ENCODE results near the gene NXPH4. TPM values are rescaled to one million over a fixed set of nuclear protein-coding genes. Genes with fewer than 3 reads are reported as not detected.

The NXPH4 gene
- not detected for total RNA-seq (ENCODE audit: unreplicated experiment)
- long read RNA-seq = 0 reads

GRCh38 chr12:57216014-57216911 is at the start of gene NXPH4:
TSS of gene NXPH4 (plus strand) at chr12:57216794. CDS start at chr12:57216970, 176 bp downstream.
- peak within 1 kb of the TSS; percentile 29 for H3K4me3 Mint-ChIP-seq (ENCODE audit: unreplicated experiment)
- no peak for DNase-seq (ENCODE audit: low spot score)
- H3K27ac Mint-ChIP-seq (ENCODE audit: unreplicated experiment) = peak within 1 kb of the TSS; percentile 36
- peaks cover 48% of the 10 kb centered on the region for H3K27me3 Mint-ChIP-seq (ENCODE audit: unreplicated experiment)
- TF ChIP-seq CTCF (IDR thresholded peaks at IDR 0.05; ENCODE audit: unreplicated experiment) = no peak
- no peaks in the 10 kb centered on the region for H3K9me3 Mint-ChIP-seq (ENCODE audit: unreplicated experiment)
- H3K4me1 Mint-ChIP-seq (ENCODE audit: unreplicated experiment) = peaks cover 20% of the 10 kb centered on the region
- peaks cover 19% of the 10 kb centered on the region for H3K36me3 Mint-ChIP-seq (ENCODE audit: low read depth, unreplicated experiment)

GRCh38 chr12:57166971-57167371 is 49.6 kb upstream of the NXPH4 start:
- no peak for DNase-seq (ENCODE audit: low spot score)
- Mint-ChIP-seq H3K27me3 (ENCODE audit: unreplicated experiment) (peaks cover 28% of the 10 kb centered on the region), H3K4me1 (ENCODE audit: unreplicated experiment) (peaks cover 7% of the 10 kb centered on the region), H3K4me3 (ENCODE audit: unreplicated experiment) (no peak overlapping the region), H3K9me3 (ENCODE audit: unreplicated experiment) (no peaks in the 10 kb centered on the region), H3K27ac (ENCODE audit: unreplicated experiment) (no peak overlapping the region), H3K36me3 (ENCODE audit: low read depth, unreplicated experiment) (peaks cover 5% of the 10 kb centered on the region)
- no peak for TF ChIP-seq CTCF (IDR thresholded peaks at IDR 0.05; ENCODE audit: unreplicated experiment)

GRCh38 chr12:57168058-57168457 is 48.5 kb upstream of the NXPH4 start:
- no peak for TF ChIP-seq CTCF (IDR thresholded peaks at IDR 0.05; ENCODE audit: unreplicated experiment)
- Mint-ChIP-seq H3K4me3 (ENCODE audit: unreplicated experiment) (no peak overlapping the region), H3K36me3 (ENCODE audit: low read depth, unreplicated experiment) (peaks cover 5% of the 10 kb centered on the region), H3K27me3 (ENCODE audit: unreplicated experiment) (peaks cover 35% of the 10 kb centered on the region), H3K4me1 (ENCODE audit: unreplicated experiment) (peaks cover 3% of the 10 kb centered on the region), H3K27ac (ENCODE audit: unreplicated experiment) (no peak overlapping the region), H3K9me3 (ENCODE audit: unreplicated experiment) (no peaks in the 10 kb centered on the region)
- no peak for DNase-seq (ENCODE audit: low spot score)

GRCh38 chr12:57169046-57169795 is 47.4 kb upstream of the NXPH4 start:
- DNase-seq (ENCODE audit: low spot score) = no peak
- Mint-ChIP-seq H3K27me3 (ENCODE audit: unreplicated experiment) (peaks cover 35% of the 10 kb centered on the region), H3K4me3 (ENCODE audit: unreplicated experiment) (no peak overlapping the region), H3K9me3 (ENCODE audit: unreplicated experiment) (no peaks in the 10 kb centered on the region), H3K27ac (ENCODE audit: unreplicated experiment) (no peak overlapping the region), H3K4me1 (ENCODE audit: unreplicated experiment) (peaks cover 3% of the 10 kb centered on the region), H3K36me3 (ENCODE audit: low read depth, unreplicated experiment) (peaks cover 5% of the 10 kb centered on the region)
- TF ChIP-seq CTCF (IDR thresholded peaks at IDR 0.05; ENCODE audit: unreplicated experiment) = no peak

Data from endothelial cell (in vitro differentiated cells).